GM19324 (cell line): ENCODE data around the gene NTRK1.

ENCODE experiments used
- ATAC-seq: cut with Tn5 transposase; IDR thresholded peaks from one replicate; pipeline ENCODE4 v1.9.1; 2021; ENCODE audit warnings: mild to moderate bottlenecking, moderate library complexity; ENCODE audit not compliant: unreplicated experiment, low FRiP score

NTRK1 gene

GRCh38 chr1:156860628-156861423, at the start of gene NTRK1:
TSS of gene NTRK1 (plus strand) at chr1:156860865. CDS start at chr1:156860935, 70 bp downstream.
- no peak for ATAC-seq

GRCh38 chr1:156811168-156811567, 49.5 kb upstream of the NTRK1 start:
- no peak for ATAC-seq

GRCh38 chr1:156812293-156812990, 48.2 kb upstream of the NTRK1 start:
- no peak for ATAC-seq

- no peak for ATAC-seq
Measured at GRCh38 chr1:156813298-156813697, 47.4 kb upstream of the NTRK1 start.

GRCh38 chr1:156813750-156814570, 46.7 kb upstream of the NTRK1 start:
- no peak for ATAC-seq

- ATAC-seq: no peak
Measured at GRCh38 chr1:156814571-156815260, 45.9 kb upstream of the NTRK1 start.

GRCh38 chr1:156815307-156815826, 45.3 kb upstream of the NTRK1 start:
- ATAC-seq: no peak

- ATAC-seq: no peak
Measured at GRCh38 chr1:156815961-156816422, 44.7 kb upstream of the NTRK1 start.

- no peak for ATAC-seq
Measured at GRCh38 chr1:156816561-156817328, 43.9 kb upstream of the NTRK1 start, which contains the start of gene SH2D2A. TSS of gene SH2D2A (minus strand) at chr1:156816848. CDS start at chr1:156816708, 140 bp downstream.

GRCh38 chr1:156821801-156822200, 38.9 kb upstream of the NTRK1 start:
- ATAC-seq: no peak

GRCh38 chr1:156822680-156823079, 38.0 kb upstream of the NTRK1 start:
- no peak for ATAC-seq

- ATAC-seq: no peak
Measured at GRCh38 chr1:156823210-156823790, 37.4 kb upstream of the NTRK1 start.

- ATAC-seq: no peak
Measured at GRCh38 chr1:156826630-156827029, 34.0 kb upstream of the NTRK1 start.

GRCh38 chr1:156828400-156829124, 32.1 kb upstream of the NTRK1 start:
- no peak for ATAC-seq

GRCh38 chr1:156832434-156832833, 28.2 kb upstream of the NTRK1 start:
- no peak for ATAC-seq

GRCh38 chr1:156833603-156834002, 27.1 kb upstream of the NTRK1 start:
- ATAC-seq: no peak

GRCh38 chr1:156834322-156834721, 26.3 kb upstream of the NTRK1 start:
- no peak for ATAC-seq

GRCh38 chr1:156836041-156836654, 24.5 kb upstream of the NTRK1 start:
- no peak for ATAC-seq
